CD4-positive, alpha-beta T cell treated with Interleukin-17A for 1 hour (primary cell): Measurements from ENCODE around the gene SCUBE3.
A peak's percentile ranks its signal among the peaks of the same experiment; 100 is the strongest.

Experiments used
- DNase-seq: peaks from one replicate; pipeline ENCODE4 v3.0.0-alpha.2; 2020

Gene SCUBE3

DNA sequence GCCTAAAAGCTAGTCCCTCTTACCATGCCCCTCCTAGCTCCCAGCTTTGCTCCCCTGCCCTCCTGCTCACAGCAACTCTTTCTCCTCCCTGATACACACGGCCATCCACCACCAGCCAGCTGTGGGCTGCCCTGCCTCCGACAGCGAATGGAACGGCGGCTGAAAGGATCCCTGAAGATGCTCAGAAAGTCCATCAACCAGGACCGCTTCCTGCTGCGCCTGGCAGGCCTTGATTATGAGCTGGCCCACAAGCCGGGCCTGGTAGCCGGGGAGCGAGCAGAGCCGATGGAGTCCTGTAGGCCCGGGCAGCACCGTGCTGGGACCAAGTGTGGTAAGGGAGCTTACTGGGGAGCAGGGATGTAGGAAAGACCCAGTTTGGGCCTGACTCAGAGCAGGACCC lies 29.1 kb downstream of the SCUBE3 start:
- DNase-seq, result no peak

DNA sequence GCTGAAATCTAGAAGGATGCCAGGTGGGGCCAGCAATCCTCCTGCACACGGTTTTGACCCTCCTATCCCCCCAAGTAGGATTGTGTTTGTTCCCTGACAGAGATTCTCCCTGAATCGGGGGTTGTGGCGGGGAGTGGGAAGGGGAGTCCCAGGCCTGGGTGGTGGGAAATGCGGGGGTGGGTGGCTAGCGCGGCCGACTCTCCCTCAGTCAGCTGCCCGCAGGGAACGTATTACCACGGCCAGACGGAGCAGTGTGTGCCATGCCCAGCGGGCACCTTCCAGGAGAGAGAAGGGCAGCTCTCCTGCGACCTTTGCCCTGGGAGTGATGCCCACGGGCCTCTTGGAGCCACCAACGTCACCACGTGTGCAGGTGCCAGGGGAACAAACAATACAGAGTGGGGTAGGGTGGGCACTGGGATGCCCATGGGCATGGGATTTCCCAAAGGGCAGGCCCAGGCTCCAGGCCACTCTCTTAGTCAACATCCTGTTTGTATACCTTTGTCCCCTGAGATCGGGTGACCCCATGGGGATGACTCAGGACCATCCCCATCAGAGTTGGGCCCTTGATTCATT lies 29.7 kb downstream of the SCUBE3 start:
- DNase-seq, result no peak

DNA sequence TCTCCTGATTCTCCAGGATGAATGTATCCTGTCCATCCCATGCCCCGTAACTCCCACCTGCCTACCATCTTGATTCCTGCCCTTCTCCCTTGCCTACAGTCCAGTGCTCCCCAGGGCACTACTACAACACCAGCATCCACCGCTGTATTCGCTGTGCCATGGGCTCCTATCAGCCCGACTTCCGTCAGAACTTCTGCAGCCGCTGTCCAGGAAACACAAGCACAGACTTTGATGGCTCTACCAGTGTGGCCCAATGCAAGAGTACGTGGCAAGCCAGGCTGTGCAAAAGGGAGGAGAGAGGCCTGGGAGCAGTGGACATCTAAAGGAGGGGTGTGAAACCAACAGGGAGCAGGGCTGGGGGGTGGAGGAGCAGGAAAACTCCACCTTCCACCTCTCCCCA lies 30.8 kb downstream of the SCUBE3 start:
- no peak for DNase-seq

DNA sequence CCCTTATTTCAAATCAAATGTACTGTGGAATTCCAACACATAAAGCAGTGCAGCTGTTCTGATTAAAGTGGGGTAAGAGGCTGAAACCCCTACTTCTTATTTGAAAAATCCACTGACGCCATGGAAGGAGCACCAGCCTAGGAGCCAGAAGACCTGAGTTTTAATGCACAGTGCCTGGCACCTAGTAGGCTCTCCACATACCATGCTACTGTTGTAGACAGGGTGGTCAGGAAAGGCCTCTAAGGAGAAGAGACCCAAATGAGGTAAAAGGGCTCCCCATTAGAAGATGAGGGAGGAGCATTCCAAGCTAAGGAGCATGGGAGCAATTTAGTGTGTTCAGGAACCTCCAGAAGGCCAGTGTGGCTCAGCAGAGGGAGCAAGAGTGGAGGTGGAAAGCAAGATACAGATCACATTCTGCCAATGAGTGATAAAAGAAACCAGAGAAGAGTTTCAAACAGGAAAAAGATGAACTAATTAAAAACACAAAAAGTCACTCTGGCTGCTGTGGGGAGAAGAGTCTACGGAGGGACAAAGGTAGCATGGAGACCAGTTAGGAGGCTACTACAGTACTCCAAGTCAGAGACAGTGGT lies 34.0 kb downstream of the SCUBE3 start:
- no peak for DNase-seq

DNA sequence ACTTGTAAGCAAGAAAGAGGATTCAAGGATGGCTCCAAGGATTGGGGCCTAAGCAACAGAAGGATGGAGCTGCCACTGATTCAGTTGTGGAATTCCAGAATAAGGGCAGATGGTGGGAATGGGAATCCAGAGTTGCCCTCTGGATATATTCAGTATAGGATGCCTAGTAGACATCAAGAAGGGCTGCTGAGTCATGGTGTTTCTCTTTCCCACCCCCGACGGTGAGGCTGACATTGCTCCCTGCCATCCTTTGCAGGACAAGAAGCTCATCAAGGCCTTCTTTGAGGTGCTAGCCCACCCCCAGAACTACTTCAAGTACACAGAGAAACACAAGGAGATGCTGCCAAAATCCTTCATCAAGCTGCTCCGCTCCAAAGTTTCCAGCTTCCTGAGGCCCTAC lies 34.5 kb downstream of the SCUBE3 start:
- DNase-seq, result no peak

DNA sequence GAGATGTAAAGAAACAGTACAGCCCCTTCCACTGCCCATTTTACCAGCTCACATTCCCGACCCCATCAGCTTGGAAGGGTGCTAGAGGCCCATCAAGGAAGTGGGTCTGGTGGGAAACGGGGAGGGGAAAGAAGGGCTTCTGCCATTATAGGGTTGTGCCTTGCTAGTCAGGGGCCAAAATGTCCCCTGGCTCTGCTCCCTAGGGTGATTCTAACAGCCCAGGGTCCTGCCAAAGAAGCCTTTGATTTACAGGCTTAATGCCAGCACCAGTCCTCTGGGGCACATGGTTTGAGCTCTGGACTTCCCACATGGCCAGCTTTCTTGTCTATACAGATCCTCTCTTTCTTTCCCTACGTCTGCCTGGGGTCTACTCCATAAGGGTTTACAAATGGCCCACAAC lies 35.2 kb downstream of the SCUBE3 start:
- DNase-seq, result no peak

DNA sequence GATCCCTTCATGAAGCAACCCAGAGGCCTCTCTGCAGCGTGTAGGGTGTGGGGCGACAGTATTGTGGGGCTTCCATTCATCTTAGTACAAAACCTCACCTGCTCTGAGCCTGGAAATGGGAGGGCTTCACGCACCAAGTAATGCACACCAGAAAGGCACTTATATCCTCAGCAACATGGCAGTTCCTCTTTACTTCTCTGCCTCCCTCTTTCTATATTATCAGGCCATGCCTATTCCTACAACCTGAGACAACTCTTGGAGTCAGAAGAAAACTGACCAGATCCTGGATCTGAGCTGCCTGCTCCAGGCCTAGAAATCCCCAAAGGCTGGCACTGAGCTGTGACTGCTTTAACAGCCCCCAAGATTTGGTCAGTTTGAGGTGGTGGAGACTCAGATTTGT lies 38.2 kb downstream of the SCUBE3 start:
- DNase-seq, result no peak

DNA sequence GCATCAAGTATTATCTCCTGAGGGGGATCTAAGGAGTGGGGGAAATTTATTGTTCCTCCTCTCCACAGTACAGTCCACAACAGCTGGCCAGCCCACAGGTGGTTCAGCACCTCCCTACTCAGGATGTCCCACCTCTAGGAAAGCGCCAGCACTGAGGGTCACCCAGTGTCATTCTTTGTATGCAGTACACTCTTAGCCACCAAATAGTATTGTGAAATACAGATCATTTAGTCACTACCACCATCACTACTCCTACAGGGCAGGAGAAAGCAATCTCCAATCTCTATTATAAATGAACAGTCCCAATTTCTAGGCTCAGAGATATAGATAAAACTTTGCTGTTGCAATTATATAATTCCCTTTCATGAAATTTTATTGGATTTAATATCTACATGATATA lies 39.5 kb downstream of the SCUBE3 start:
- DNase-seq, result no peak

DNA sequence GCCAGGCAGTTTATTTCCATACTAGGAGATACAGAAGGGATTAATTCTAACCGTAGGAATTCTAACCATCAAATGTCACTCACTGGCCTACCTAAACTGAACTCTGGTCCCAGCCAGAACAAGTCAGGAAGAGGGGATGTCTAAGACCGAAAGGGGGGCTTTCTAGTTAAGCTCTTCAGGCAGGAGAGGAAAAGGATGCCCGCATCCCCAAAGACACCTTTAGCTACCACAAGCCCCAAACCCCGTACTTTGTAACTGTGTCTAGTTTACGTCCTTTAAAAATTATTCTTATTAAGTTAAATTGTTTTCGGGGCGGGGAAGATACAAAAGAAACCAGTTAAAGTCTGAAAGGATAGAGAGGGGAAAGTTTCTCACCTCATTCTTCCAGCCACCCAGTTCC lies 44.6 kb downstream of the SCUBE3 start:
- no peak for DNase-seq

DNA sequence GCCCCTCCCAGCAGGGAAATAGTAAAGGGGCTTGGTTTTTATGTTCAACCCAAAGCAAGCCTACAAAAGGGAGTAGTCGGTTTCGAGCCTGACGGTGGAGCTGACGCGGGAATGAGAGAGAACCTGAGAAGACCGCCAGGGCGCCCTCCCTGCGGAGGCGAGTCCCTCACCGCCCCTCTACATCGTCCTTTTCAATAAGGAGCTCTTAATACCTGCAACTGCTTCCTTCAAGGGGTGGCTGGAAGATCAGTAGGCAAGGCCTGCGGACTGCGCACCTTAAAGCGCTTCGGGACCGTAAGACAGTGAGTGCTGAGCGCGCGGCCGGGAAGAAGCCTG lies 45.1 kb downstream of the SCUBE3 start:
- no peak for DNase-seq

DNA sequence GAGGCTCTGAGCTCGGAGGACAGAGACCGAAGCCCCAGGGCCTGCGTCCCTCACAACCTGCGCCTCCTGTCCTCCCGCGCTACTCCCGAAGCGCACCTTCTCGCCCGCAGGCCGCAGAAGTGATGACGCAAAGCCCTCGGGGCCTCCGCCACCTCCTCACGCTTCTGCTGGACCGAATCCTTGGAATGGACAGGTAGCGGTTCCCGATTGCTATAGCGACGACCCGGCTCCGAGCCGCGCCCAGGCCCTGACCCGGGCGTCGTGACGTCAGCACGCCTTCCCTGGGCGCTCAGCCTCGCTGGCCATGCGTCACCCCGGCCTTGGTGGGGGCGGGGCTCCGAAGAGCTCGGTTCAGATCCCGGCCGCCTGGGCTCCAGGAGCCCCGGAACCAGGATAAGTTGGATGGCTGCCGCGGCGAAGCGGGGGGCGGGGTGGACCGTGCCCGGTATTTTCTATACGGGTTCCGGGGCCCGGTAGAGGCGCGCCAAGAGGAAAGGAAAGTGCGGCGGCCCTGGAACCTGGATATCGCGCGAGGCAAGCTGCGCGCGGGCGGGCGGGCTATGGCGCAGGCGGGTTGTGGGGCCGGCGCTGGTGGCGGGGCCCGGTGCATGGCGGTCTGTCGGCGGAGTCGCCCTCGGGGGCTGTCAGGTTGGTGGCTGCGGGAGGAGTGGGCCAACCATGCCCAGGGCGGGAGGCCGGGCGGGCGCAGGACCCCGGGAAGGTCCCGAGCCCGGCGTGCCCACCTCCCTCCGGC lies 45.6 kb downstream of the SCUBE3 start, which contains the start of gene ZNF76:
Gene ZNF76 (plus strand): TSS at position 542 of the 754 bp plus-strand sequence. CDS start 21,417 bp downstream, outside the sequence.
- peak; percentile 95 for DNase-seq

DNA sequence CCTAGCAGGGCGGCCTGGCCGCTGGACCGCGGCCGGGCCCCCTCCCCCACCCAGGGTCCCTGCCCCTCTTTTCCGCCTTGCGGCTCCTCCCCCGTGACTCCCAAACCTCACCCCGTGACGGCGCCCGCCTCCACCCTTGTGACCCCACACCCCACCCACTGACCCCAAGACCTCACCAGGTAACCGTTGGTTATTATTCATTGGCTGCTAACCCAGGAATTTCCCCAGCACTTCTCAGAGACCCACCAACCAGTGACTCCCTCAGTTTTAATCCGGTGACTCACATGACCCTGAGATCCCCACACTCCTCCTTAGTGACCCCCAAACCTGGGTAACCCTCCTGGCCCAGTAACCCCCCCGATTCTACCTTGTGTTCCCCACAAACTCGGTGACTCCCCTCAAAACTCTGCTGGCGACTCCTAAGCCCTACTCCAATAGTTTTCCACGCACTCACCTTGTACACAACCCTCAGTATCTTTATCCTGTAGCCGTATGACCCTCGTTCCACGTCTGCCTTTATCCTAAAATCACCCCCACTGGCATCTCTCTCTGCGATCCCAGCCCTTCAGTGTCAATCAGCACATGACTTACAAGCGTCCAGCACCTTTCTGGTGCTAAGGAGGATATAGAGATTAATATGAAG lies 46.3 kb downstream of the SCUBE3 start:
- peak; percentile 95 for DNase-seq

DNA sequence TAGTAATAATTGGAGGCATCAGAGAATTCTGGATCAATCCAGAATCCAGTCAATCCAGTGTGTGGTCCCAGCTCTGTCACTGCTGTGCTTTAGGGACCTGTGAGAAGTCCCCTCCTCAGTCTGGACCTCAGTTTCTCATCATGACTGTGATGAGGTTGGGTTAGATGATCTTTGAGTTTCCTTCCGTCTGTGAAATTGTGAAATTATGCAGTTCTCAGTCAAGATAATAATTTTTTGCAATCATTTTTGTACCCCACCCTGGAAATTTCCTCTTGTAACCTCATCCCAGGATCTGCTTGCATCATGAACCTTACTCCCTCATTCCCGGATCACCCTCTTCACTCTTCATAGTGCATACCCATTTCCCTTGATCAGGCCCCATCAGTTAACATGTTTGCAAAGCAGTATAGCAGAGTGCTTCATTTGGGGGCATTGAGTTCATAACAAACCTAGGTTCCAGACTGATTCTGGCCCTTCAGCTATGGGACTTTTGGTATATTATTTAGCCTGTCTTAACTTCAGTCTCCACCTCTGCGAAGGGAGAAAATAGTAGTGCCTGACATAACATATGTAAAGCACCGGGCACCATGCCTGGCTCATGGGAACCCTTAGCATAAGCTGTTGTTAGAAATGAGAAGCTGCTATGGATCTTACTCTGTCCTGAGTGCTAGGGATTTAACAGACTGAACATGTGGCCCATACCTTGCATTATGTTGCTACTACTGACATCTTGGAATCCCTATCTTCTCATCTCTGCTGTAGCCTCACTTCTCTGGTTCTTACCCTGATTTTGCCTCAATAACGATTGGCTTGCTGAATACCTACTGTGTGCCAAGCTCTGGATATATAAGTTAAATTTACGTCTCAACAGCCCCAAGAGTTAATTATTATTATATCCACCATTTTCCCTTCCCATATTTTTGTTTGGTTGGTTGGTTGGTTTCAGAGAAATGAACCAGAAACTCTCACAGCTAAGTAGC lies 47.1 kb downstream of the SCUBE3 start:
- no peak for DNase-seq

DNA sequence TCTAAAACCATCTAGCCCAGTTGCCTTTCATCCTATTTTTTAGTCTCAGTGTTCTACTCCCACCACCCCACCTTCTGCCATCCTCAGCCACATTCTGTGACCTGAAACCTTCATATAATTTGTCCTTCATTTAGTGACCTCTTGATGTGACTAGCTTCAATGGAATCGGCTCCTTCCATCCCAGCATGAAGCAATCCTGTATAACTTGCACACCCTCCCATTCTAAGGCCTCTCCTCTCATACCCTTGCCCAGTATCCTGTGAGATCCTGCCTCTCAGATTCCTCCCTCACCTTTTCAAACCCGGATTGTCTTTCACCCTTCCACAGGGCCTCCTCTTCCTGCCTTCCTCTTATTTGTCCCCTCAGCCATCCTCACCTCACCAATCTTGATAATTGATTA lies 48.8 kb downstream of the SCUBE3 start:
- no peak for DNase-seq

DNA sequence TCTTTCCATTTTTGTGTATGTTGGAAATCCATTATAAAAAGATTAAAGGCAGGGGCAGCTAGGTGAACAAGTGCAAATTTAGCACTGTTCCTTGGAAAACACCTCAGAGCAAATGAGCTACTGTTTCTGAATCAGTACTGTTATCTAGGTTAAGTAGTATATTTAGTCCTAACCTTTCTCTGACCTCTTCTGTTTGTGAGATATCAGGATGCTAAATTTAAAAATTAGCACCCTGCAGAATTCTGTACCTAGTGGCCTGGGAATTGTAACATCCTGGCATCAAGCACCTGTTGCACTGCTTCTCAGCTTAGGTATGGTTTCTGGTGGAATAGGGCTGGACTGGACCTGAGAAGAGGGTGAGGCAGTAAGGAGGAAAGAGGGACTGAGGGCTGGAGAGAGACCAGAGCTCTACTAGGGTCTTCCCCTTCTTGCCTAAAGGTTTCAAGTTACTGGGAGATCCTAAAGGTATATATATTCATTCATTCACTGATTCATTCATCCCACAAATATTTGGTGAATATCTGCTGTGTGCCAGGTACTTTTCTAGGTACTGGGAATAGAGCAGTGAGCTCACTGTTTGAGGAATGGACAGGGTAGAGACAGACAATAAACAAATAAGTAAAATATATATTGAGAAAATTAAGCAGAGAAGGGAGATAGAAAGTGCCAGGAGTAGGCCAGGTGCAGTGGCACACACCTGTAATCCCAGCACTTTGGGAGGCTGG lies 51.0 kb downstream of the SCUBE3 start:
- no peak for DNase-seq

DNA sequence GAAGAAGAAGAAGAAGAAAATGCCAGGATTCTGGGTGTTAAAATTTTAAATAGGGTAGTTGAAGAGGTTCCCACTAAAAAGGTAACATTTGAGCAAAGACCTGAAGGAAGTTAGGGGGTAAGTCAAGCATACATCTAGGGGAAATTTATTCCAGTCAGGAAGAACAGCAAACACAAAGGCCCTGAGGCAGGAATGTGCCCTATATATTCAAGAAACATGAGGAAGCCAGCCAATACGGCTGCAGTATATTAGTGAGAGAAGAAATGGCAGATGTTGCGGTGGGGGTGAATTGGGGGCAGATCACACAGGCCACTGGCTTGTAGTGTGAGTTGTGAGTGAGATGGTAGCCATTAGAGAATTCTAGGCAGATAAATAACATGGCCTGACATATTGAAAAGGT lies 51.8 kb downstream of the SCUBE3 start:
- no peak for DNase-seq

DNA sequence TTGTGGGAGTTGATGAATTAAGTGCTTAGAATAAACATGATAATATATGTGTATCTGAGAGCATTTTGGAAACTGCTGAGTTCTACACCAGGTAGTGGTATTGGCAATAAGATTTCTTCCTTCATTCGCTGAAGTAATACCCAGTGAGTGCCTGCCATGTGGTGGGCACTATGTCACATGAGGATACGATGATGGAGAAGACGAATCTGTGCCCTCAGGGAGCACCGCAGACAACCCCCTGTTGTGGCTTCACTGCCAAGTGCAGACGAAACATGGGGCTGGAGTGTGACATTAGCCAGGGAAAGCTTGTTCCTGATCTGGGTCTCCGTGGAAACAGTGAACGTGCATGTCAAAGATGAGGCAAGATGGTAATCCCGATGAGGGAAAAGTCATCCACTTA lies 53.7 kb downstream of the SCUBE3 start:
- DNase-seq, result no peak

DNA sequence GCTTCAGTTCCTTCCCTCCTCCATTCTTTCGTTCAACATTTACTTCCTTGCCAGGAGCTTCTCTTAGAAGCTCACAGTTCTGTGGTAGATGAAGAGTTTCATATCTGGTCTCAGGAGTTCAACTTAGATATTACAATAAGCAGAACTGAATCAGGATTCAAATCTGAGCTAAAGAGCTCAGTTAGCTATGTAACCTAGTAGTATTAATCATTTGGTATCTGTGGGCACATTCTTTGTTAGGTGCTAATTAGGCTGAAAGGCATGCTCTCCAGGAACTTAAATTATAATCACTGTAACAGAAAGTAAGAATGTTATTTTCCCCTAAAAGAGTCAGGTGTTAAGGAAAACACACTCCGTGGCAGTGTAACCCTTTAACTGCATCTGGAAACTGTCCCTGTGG lies 54.1 kb downstream of the SCUBE3 start:
- no peak for DNase-seq

DNA sequence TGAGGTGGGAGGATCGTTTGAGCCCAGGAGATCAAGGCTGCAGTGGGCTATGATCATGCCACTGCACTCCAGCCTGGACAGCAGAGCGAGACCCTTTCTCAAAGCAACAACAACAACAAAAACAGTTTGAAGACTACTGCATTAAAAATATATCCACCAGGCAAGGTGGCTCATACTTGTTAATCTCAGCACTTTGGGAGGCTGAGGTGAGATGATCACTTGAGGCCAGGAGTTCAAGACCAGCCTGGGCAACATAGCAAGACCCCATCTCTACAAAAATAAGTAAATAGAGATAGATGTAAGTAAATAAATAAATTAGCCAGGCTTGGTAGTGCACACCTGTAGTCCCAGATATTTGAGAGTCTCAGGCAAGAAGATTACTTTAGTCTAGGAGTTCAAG lies 58.2 kb downstream of the SCUBE3 start:
- no peak for DNase-seq

DNA sequence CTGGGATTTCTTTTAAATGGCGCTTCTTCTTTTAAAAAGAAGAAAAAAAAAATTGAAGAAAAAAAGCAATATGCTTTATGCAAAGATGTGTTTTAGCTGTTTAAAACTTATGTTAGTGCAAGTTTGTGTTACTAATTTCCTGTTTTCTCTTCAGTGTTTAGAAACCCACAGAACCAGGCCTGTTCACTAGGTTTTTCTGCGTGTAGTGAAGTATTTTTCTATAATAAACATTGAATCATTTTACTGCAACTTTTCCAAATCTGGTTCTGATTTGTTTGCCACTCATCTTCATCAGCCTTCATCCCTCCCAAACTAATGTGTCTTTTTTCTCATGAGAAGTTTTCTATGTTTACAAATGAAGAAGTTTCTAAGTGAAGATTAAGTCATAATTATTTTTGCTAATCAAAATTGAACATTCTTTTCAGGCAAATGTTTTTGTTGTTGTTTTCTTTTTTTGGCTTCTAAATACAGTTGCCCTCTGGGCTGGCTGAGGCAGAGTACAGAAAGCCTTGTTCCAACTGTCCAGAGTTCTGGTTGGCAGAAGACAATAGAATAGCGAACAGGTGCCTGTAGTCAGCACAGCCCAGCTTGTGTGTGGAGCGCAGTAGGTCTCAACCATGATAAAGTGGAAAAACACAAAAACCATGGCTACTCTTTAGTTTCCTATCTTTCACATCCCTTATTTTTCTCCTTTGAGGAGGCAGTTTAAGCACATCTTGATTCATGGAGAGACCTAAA lies 60.2 kb downstream of the SCUBE3 start:
- no peak for DNase-seq

DNA sequence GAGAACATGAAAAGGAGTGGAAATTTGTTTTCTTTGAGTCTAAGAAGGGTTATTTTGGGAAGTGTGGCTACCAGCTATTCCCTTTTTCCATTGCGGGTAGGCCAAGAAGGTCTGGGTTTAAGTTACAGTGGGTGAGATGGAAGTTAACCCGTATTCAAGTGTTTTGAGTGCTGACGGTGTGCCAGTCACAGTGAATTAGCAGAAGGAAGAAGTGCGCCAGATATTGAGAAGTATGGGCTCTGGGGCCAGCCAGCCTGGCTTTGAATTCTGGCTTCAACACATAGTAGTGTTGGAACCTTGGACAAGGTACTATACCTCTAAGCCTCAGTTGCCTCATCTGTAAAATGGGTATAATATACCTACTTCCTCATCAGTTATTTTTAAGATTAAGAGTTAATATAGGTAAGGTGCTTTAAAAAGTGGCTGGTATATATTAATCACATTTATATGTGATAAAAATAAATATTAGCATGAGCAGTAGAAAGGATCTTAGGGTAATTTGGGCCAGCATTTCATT lies 62.0 kb downstream of the SCUBE3 start:
- no peak for DNase-seq
